GM19240 (cell line): ENCODE measurements around the gene KICS2.

Experiments used
- DNase-seq: peaks from one replicate; pipeline ENCODE4 v3.0.0; 2011; ENCODE audit warnings: low spot score; ENCODE audit not compliant: insufficient read length

Gene KICS2

GRCh38 chr12:64222009-64222765 lies at the start of gene KICS2:
Gene KICS2, minus strand, starts transcription at chr12:64222296. Its CDS starts 59 bp downstream, at chr12:64222237.
- DNase-seq, result peak; percentile 67

DNA sequence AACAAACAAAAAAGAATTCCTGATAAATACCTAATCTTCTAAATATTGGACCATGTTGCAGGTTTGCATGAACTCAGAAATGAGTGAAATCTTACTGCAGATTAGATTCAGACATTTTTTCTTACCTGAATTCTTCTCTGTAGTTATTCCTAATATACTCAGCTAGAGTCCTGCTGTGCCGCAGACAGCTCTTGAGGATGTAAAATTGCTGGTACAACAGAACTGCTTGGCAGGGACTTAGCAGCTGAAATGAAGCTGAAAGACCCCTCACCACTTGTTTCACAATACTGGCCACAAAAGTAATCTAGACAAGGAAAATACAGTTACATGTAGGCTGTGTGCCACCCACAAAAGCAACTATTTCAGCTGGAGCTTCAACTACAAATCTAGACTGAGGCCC lies 48.3 kb upstream of the KICS2 start:
- no peak for DNase-seq

DNA sequence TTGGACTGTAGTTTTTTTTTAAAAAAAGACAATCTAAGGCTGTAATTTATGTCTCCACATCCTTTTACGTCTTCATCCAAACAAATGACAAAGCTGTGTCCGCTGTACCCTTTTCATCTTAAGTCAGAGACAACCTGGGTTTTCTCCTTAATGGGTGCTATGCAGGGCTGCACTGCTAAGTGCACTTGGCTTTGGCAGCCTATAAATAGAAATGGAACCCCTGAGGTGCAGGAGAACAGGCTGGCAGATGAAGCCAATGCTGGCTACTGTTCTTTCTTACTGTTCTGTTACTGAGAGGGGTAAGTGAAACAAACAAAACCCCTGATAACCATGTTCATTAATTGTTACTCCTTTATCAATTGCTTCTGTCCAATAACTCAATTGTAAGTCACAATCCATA lies 47.1 kb upstream of the KICS2 start:
- DNase-seq, result no peak

- DNase-seq, result no peak
These were observed 46.3 kb upstream of the KICS2 start for GRCh38 chr12:64268409-64268808.

DNA sequence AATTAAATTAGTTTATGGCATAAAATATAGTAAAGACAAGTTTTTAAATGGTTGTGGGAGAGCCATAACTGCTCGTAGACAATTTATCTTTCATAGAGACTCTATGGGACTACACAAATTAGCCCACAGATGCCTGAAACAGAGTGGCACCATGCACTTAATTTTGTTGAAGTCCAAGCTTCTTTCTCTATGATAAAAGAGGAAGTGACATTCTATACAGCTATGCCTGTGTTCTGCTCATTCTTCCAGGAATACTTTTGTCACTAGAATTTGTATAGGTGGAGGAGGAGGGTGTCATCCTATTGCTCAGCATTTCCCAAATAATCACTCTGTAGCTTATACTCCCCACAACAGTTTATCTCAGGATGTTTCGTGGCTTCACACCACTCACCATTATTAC lies 43.7 kb upstream of the KICS2 start:
- no peak for DNase-seq

- no peak for DNase-seq
These were observed 39.7 kb upstream of the KICS2 start for GRCh38 chr12:64261813-64262212.

GRCh38 chr12:64258576-64258975 lies 36.5 kb upstream of the KICS2 start:
- no peak for DNase-seq

DNA sequence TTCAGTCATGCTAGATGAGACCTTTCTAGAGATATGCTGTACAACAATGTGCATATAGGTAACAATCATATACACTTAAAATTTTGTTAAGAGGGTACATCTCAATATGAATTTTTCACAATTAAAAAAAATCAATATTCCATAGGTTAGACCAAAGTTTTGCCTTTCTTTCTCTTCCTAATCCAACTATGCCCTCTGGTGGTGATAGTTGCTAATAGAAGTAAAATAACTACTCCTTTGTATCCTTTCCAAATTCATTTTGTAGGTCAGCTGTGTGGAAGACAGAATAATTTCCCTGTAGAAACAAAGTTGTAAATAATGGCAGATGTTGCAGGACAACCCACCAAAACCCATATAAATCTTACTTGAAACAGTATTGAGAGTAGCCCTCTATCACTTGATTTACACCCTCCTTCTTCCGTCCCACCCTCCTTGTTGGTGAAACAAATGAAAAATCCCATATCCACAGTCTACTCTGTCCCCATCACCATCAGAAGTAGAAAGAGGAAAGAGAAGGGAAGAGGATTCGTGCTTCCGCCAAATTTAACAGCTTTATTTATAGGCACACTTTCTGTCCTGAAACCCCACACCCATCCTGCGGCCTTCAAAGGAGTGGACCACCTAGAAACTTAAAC lies 34.2 kb upstream of the KICS2 start:
- no peak for DNase-seq

GRCh38 chr12:64255249-64255648 lies 33.2 kb upstream of the KICS2 start:
- DNase-seq, result no peak

GRCh38 chr12:64253356-64253755 lies 31.3 kb upstream of the KICS2 start:
- no peak for DNase-seq

- DNase-seq, result no peak
These were observed 30.6 kb upstream of the KICS2 start for GRCh38 chr12:64252681-64253080.

DNA sequence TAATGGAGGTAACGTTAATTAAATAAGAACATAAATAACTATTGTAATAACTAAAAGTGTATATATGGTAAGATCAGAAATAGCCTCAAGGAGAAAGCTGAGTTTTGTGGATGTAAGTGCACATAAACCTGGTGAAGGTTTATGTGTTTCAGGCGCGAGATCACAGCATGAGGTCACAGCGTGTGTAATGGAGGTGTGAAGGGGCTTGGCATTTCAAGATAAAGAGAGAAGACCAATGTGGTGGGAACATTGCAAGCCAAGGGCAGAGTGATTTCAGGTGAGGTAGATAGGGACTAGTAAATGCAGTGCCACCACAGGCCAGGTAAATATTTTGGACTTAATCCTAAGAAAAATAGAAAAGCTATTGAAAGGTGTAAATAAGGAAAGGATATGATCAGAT lies 21.7 kb upstream of the KICS2 start:
- no peak for DNase-seq

GRCh38 chr12:64240781-64241180 lies 18.7 kb upstream of the KICS2 start:
- DNase-seq, result no peak

DNA sequence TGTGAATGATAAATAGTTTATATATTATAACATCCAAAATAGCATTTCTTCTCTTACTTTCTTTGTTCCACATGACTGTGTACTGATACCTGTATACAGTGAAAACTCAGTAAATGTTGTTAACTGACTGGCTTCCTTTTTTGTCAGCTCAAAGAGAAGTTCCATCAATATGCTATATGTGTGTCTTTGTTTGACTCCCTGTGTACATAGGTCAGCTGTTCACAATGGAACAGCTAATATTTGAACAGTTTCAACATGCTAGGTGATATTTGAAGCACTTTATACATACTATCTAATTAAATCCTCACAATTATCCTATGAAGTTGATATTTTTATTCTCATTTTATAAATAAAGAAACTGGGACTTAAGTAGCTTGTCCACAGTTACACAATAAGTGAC lies 15.3 kb upstream of the KICS2 start:
- no peak for DNase-seq

DNA sequence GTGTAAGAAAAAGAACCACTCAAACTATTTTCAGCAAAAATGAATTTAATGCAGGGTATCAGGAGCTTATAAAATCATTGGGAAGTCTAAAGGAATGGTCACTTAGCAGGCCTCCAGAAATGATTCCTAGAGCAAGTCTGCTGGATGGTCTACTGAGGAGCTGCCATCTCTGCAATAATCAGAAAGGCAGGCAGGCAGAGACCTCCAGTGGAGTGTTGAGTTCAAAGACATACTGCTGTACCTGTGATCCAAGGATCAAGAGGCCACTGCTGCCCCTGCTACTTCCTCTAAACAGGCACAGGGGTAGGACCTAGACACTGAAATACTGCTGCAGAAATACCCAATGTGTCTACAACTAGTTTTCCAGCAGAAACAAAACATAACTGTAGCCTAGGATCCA lies 14.5 kb upstream of the KICS2 start:
- DNase-seq, result no peak

- DNase-seq, result no peak
These were observed 10.1 kb upstream of the KICS2 start for GRCh38 chr12:64232196-64232595.

GRCh38 chr12:64229796-64230195 lies 7.7 kb upstream of the KICS2 start:
- DNase-seq, result no peak

GRCh38 chr12:64229240-64229639 lies 7.1 kb upstream of the KICS2 start:
- no peak for DNase-seq

GRCh38 chr12:64225626-64226025 lies 3.5 kb upstream of the KICS2 start:
- no peak for DNase-seq

DNA sequence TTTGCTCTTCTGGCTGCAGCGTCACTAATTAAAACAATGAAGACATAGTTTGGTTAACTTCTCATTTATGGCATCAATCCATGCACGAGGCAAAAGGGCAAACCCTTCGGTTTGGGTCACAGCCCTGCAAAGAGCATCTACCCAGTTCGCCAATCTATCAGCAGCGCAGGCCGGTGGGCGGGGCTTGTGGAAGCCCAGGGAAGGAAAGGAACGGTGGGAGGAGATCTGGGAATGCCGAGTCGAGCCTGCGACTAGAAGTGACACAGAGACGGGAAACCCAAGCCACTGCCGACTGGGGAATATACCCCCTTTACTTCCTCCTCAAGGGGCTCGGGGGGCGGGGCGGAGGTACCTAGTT lies 466 bp downstream of the KICS2 start:
- no peak for DNase-seq

- no peak for DNase-seq
These were observed 2.0 kb downstream of the KICS2 start for GRCh38 chr12:64220046-64220445.

- no peak for DNase-seq
These were observed 3.0 kb downstream of the KICS2 start for GRCh38 chr12:64219145-64219544.

DNA sequence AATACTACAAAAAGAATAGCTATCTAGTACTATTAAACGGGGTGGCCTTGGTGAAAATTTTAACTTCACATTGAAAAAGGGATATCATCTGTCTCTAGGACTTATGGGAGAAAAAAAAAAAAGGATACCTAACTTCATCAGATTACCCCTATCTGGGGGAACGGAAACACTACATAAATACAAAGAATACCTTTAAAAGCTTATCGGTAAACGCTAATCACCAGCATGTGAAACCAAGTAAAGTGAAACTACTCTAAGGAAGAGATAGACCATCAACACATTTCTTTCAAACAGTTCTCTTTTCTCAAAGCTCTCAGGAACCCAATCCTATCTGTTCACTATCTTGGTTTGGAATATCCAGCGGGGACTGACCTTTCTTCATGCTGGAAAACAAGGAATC lies 3.5 kb downstream of the KICS2 start:
- DNase-seq, result no peak
